ENCODE data around the gene SETDB2.
A peak's percentile ranks its signal among the peaks of the same experiment; 100 is the strongest.

Gene SETDB2

DNA sequence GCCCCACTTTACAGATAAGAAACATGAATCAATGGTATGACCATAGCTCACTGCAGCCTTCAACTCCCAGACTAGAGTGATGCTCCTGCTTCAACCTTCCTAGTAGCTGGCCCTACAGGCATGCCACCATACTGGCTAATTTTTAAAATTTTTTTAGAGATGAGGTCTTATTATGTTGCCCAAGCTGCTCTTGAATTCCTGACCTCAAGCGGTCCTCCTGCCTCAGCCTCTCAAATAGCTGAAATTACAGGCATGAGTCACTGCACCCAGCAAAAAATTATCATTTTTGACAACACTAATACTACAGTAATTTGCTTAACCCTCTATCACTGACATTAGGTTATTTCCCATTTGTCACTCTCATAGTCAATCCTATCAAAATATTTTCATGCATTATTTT lies 15.0 kb upstream of the SETDB2 start:
- DNase-seq (ENCODE audit: low read depth in 1 of 2, low spot score in 1 of 2): no peak

DNA sequence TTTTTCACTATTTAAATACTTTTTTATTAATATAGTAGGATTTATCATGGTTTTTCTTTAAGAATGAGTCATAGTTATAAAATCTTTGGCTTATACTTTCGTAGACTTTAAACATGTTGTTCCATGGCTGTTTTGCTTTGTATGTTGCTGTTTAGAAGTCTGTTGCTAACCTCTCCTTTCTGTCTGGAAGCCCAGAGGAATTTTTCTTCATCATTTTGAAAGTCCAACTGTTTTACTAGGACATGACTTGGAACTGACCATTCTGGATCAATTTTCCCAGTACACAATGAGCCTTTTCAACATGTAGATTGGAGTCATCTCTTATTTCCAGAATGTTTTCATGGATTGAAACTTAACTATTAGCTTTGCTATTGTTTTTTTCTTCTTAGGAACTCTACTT lies 8.1 kb upstream of the SETDB2 start:
- no peak for DNase-seq (ENCODE audit: low read depth in 1 of 2, low spot score in 1 of 2)

DNA sequence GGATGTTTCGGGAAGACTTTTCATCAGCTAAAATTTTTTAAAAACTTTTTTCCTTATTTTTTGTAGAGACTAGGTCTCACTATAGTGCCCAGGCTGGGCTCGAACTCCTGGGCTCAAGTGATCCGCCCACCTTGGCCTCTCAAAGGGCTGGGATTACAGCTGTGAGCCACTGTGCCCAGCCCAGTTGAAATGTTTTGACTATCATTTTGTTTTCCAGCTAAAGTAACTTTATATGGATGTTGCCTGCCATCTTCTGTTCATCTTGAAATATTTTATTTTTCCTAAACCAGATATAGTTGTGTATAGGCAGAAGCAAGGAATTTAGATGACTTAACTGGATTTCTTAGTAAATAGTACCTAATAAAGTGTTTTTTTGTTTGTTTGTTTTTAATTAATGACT lies 7.2 kb upstream of the SETDB2 start:
- no peak for DNase-seq (ENCODE audit: low read depth in 1 of 2, low spot score in 1 of 2)

DNA sequence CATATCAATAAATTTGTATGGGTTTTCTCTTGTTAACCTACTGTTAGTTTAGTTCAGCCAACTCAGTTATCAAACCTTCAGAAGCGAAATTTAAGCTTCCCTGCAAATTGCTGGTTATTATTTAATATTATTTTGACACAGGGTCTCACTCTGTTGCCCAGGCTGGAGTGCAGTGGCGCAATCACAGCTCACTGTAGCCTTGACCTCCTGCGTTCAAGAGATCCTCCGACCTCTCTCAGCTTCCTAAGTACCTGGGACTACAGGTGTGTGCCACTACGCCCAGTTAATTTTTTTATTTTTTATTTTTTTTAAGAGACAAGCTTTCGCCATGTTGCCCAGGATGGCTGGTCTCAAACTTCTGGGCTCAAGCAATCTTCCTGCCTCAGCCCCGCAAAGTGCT lies 6.4 kb upstream of the SETDB2 start:
- no peak for DNase-seq (ENCODE audit: low read depth in 1 of 2, low spot score in 1 of 2)

DNA sequence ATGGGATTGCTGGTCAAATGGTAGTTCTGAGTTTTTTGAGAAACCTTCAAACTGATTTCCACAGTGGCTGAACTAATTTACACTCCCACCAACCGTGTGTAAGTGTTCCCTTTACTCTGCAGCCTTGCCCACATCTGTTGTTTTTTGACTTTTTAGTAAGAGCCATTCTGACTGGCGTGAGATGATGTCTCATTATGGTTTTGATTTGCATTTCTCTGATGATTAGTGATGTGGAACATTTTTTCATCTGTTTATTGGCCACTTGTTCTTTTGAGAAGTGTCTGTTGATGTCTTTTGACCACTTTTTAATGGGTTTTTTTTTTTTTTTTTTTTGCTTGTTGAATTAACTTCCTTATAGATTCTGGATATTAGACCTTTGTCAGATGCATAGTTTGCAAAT lies 4.5 kb upstream of the SETDB2 start:
- DNase-seq (ENCODE audit: low read depth in 1 of 2, low spot score in 1 of 2): no peak

DNA sequence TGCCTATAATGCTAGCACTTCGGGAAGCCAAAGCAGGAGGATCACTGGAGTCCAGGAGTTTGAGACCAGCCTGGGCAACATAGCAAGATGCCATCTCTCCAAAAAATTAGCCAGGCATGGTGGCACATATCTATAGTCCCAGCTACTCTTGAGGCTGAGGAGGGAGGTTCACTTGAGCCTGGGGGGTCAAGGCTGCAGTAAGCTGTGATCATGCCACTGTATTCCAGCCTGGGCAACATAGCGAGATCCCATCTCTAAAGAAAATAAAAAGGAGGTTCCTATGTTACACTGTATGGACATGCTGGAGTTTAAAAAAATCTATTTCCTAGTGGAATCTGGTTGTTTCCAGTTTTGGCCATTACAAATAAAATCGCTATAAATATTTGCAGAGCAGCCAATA lies 2.8 kb upstream of the SETDB2 start:
- DNase-seq (ENCODE audit: low read depth in 1 of 2, low spot score in 1 of 2): no peak

DNA sequence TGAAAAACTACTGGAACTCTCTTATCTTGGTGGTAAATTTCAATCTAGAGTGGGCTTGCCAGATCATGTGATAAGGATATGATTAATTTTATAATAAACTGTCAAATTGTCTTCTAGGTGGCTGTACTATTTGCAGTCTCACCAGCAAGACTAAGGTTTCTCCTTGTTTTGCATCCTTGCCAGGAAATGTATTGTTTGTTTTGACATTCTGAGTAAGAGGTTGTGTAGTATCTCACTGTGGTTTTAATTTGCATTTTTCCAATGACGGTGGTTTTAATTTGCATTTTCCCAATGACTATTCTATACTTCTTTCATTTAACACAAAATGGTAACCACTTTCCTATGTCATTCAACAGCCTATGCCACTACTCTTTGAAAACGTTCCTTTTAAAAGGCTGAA lies 2.2 kb upstream of the SETDB2 start:
- DNase-seq (ENCODE audit: low read depth in 1 of 2, low spot score in 1 of 2): no peak

DNA sequence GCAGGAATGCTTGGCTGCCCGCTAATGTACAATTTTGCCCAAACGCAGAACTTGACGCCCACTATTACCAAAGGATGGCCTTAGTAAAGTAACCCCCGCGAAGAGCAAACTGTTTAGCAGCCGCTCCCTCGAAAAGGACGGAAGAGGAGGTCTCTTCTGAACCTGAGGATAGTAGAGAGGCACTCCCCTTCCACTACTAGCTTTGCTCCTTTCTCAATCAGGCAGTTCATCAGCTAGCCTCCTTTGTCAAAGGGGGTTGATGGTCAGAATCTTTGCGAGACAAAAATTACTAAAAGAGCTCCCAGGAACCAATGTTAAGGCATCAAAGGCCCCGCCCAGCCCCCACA lies 744 bp upstream of the SETDB2 start:
- peak in 1 of 2 donors; percentile 4 for DNase-seq (ENCODE audit: low read depth in 1 of 2, low spot score in 1 of 2)

DNA sequence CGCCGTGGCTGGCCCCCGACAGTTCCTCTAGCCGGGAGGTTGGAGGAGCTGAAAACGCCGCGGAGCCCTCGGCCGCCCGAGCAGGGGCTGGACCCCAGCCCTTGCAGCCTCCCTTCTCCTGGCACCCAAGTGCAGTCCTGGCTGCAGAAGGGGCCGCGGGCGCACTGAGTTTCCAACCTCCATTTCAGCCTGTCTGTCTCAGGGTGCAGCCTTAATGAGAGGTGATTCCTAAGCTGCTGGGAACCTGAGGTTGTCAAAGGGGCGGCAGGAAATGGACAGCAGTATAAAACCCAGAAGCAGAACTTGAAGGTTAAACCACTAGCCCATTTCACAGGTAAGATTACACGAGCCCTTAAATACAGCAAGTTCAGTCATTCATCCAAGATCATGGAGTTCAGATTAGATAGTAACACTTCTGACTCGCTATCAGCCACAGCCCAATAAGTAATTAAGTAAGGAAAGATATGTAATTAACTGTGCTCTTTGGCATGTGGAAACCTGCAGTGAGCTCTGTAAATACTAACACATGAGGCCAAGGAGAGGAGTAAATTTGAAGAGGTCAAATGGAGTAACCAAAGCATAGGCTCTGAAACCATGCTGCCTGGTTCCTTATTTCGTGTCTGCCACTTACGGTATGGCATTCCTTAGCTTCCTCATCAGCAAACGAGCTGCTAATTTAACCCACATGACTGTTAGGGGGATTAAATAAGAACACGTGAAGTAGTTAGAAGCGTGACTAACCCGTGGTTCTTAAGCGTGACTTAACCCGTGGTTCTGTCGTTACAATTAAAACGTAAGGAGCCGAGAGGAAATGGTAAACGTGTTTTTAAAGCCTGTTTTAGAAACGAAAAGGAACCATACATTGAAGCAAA lies 686 bp downstream of the SETDB2 start:
- no peak for DNase-seq (ENCODE audit: low read depth in 1 of 2, low spot score in 1 of 2)

DNA sequence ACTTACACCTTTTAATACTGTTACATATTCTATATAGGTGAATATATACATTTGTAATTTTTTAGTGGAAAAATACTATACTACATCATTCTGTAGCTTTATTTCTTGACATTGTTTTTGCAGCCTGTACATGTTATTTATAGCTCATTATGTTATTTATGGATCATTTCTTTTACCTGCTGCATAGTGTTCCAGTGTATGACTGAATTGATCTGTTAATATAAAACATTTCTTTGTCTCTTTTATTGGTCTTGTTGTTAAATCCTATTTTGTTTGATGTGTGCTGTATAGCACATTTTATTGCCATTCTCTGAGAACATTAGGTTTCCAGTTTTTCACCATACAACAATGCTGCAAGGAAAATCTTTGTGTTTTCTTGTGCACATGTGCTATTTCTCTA lies 2.4 kb downstream of the SETDB2 start:
- DNase-seq (ENCODE audit: low read depth in 1 of 2, low spot score in 1 of 2): no peak

DNA sequence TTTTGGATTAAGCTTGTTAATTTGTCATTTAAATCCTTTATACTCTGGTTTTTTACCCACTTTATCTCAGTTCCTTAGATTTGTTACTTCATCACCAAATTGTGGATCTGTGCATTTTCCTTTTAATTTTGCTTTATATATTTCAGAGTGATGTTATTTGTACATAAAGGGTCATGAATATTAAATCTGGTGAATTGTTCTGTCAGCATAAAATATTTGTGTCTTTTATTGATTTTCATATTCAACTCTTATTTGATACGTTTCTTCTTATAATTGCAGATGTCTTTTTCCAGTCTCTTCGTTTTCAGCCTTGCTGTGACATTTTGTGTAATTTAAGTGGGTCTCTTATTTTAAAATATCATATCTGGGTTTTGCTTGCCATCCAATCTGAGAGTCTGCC lies 4.7 kb downstream of the SETDB2 start:
- no peak for DNase-seq (ENCODE audit: low read depth in 1 of 2, low spot score in 1 of 2)

DNA sequence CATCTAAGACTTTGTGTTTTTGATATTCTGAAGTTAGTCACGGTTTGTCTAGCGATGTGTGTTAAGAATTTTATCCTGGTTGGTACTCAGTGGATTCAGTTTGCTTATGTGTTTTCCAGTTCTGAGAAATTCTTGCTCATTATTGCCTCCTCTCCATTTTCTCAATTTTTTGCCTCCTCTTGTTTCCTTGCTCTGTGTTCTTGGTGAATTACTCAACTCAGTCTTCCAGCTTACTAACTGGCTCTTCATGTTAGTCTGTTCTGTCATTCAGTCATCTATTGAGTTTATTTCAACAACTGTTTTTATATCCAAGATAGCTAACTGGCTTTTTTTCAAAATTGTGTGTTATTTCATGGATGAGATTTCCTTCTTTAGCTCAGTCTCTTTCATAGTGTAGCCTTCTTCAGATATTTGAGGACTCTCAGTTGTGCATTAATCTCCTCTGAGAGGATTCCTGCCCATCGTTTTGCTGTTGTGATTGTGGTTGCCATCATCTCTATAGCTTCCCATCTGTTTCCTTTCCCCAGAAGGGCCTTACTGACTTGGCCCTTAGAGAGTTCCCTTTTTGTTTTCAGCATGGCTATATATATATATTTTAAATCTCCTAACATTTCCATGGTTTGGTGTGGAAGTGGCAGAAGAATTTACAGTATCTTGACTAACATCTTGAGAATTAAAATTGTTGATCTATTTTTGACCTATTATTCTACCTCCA lies 6.2 kb downstream of the SETDB2 start:
- DNase-seq (ENCODE audit: low read depth in 1 of 2, low spot score in 1 of 2): no peak

DNA sequence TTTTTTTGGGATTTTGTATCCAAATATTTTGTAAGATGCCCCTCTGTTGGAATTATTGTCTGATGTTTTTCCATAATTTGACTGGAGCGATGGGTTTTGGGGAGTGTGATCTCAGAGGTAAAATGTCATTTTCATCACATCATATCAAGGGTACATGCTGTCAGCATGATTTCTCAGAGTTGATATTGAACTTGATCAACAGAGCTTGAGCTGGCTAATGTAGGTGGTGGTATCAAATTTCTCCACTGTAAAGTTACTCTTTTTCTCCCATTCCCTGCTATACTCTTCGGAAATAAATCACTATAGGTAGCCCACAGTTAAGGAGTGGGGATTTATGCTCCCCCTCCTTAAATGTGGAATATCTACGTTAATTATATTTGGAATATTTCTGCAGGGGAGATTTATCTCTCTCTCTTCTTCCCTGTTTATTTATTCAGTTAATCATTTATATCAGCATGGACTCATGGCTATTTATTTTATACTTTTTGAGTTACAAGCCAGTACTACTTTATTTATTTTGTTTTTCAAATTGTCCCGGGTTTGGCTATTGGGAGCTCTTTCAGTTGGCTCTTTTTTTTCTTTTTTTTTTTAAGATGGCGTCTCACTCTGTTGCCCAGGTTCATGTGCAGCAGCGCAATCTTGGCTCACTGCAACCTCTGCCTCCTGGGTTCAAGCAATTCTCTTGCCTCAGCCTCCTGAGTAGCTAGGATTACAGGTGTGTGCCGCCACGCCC lies 8.8 kb downstream of the SETDB2 start:
- DNase-seq (ENCODE audit: low read depth in 1 of 2, low spot score in 1 of 2): no peak

DNA sequence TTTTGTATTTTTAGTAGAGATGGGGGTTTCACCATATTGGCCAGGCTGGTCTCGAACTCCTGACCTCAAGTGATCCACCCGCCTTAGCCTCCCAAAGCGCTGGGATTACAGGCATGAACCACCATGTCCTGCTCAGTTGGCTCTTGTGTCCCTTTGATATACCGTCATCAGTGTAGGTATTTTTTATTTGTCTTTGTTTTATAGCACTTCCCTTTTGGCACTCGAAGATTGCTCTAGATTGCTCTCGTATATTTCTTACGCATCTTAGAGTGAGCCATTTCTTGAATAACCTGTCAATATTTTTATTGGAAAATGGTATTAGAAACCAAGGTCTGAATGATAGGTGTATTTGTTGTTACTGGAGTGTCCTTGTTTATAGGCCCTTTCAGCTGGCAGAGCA lies 9.4 kb downstream of the SETDB2 start:
- no peak for DNase-seq (ENCODE audit: low read depth in 1 of 2, low spot score in 1 of 2)

DNA sequence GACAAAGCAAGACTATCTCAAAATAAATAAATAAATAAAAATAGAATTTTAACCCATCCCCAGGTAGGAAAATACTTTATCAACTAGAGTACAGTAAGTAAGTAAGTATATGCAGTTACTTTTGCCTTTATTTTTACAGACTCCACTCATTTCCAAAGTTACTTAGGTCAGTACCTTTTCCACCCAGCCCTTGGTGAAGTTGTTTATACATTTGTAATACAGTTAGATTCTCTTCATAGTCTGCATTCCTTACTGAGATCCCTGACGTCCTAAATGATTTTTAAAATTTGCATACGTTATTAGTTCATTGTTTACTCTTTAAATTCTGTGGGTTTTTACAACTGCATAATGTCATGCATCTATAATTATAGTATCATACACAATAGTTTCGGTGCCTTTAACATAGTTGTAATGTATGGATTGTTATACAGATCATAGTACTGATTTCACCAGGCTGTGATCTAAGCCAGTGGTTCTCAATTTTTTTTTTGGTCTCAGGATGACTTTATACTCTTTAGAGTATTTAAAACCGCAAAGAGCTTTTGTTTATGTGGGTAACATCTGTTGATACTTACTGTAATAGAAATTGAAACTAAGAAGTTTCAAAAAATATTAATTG lies 10.4 kb downstream of the SETDB2 start:
- DNase-seq (ENCODE audit: low read depth in 1 of 2, low spot score in 1 of 2): no peak

DNA sequence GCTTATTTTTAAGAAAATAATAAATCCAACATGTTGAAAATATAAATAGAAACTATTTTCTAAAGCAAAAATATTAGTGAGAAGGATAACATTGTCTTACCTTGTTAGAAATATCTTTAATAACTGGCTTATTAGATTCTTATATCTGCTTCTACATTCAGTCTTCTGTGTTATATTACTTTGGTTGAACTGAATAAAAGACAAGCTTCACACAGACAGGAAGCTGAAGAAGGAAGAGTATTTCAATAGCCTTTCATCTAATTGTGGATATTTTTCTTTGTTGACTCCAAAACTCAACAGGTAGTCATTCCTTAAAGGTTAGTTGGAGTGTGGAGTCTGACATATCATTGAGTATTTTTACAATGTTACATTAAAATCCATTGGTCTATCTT lies 10.9 kb downstream of the SETDB2 start:
- no peak for DNase-seq (ENCODE audit: low read depth in 1 of 2, low spot score in 1 of 2)

DNA sequence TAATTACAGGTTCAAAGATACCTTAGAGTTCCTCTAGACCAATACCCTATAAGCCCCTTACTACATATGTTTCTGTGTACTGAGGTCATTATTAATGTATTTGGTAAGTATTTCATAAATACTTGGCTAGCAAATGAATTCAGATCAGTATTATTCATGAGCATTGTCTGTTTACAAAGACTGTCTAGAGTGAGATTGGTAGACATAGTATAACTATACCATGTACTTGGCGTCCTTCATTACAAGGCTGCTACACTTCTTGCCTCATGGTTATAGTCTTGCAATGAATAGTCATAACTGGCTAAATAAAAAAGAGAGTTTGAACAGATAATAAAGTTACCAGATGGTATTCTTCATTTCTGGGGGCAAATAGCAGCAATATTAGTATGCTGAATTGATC lies 12.1 kb downstream of the SETDB2 start:
- no peak for DNase-seq (ENCODE audit: low read depth in 1 of 2, low spot score in 1 of 2)

DNA sequence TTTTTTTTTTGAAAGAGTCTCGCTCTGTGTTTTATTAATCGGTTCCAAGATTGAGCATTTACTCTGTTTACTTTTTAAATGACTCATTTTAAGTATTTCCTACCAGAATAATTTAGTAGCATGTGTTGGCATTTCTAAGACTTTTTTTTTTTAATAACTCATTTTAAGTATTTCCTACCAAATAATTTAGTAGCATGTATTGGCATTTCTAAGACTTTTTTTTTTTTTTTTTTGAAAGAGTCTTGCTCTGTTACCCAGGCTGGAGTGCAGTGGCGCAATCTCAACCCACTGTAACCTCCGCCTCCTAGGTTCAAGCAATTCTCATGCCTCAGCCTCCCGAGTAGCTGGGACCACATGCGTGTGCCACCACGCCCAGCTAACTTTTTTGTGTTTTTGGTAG lies 13.1 kb downstream of the SETDB2 start:
- DNase-seq (ENCODE audit: low read depth in 1 of 2, low spot score in 1 of 2): no peak

DNA sequence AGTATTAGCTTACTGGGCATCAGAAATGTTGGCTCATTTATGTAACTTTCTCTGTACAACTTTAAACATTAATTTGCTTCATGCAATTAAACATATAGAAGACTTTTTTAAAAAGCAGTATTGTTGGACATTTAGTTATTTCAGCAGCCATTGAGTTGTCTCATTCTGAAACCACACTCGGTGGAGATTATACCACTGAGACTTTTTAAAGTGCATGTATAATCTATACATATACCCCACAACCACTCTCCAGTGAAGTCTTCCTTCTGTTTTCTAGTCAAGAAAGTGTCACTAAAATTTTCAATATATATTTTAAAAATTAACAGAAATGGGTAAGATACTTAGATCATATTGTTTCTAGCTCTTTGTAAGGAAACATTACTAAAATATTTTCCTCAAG lies 15.5 kb downstream of the SETDB2 start:
- DNase-seq (ENCODE audit: low read depth in 1 of 2, low spot score in 1 of 2): no peak

DNA sequence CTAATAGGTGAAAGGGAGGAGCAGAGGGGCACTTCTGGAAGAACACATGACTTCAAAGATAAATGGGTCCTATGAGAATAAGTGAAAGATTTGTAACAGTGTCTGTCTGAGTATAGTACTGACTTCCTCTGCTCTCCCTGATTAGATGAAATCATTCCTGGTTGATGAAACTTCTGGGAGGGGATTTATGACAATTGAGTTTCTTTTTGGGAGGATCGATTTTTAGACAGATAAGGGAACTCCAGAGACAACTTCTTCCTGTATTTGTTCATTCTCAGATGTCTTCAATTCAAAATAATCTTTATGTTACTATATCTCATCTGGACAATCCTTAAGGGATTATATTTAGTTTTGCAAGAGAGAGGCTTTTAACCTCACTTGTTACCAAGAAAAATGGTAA lies 20.0 kb downstream of the SETDB2 start:
- DNase-seq (ENCODE audit: low read depth in 1 of 2, low spot score in 1 of 2): no peak

DNA sequence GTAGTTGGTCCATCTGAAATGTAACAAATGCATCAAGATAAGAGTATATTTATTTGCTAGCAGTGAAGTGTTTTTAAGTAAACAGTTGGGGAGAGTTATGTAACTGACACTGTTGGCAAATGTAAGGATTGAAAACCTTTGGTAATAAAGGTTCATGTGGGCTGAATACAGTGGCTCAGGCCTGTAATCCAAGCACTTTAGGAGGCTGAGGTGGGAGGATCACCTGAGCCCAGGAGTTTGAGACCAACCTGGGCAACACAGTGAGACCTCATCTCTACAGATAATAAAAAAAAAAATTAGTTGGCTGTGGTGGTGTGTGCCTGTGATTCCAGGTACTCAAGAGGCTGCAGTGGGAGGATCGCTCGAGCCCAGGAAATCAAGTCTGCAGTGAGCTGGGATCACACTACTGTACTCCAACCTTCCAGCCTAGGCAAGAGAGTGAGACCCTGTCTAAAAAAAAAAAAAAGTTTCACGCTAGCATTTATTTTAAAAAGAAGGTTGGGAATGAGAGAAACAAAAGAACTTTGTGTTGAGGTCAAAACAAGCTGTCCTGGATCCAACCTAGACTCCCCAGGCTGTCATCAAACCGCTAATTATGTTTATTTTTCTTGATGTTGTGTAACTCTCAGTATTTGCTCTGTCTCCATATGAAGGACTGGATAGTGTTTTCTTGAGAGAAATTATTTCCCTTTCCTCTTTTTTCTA lies 20.7 kb downstream of the SETDB2 start:
- DNase-seq (ENCODE audit: low read depth in 1 of 2, low spot score in 1 of 2): no peak
